Caco-2 (cell line): Measurements from ENCODE around the gene TSC22D2. TPM values are rescaled to one million over a fixed set of nuclear protein-coding genes. Genes with fewer than 3 reads are reported as not detected.

Experiments used
- BruUV-seq: library from RNA; stranded (reverse); fragments of 400-500 nt; replicated peaks from 2 replicates; lab custom pipeline; 2021; lab: Mats Ljungman, UMichigan
- CTCF ChIA-PET: fragments of 300-600 bp; sonication (Branson Sonifier 250); formaldehyde crosslinking; loops from one replicate; lab custom pipeline; 2022; ENCODE audit warnings: antibody characterized with exemption; lab: Charles Lee
- POLR2A ChIA-PET: fragments of 300-600 bp; sonication (Branson Sonifier 250); formaldehyde crosslinking; loops from one replicate; lab custom pipeline; 2022; ENCODE audit warnings: antibody characterized with exemption; lab: Charles Lee
- DNase-seq, 2 experiments: peaks; one replicate each; pipeline versions ENCODE4 v3.0.0 to v3.0.0-alpha.2; 2020 to 2022
- H3K27me3 ChIP-seq: replicated peaks from 2 replicates; pipeline ENCODE4 v1.6.0; 2011; ENCODE audit warnings: low read length; ENCODE audit not compliant: control insufficient read depth, insufficient read depth
- H3K36me3 ChIP-seq: 2 replicates; pipeline ENCODE4 v1.5.1; 2011; ENCODE audit warnings: low read length; ENCODE audit not compliant: control insufficient read depth, insufficient read depth
- H3K4me1 ChIP-seq: fragments of 250-450 bp; sonication (Bioruptor Pico); 2 replicates; pipeline ENCODE4 v1.5.1; 2020; ENCODE audit warnings: mild to moderate bottlenecking
- H3K4me3 ChIP-seq: 2 replicates; pipeline ENCODE4 v1.5.1; 2011; ENCODE audit warnings: low read depth, mild to moderate bottlenecking, control low read depth, low read length
- H3K9me3 ChIP-seq: fragments of 250-450 bp; sonication (Bioruptor Pico); 2 replicates; pipeline ENCODE4 v1.5.1; 2020; ENCODE audit warnings: mild to moderate bottlenecking, moderate library complexity
- H3K27ac Mint-ChIP-seq: one replicate; pipeline ENCODE4 v1.8.0; 2022; ENCODE audit warnings: mixed read lengths; ENCODE audit not compliant: unreplicated experiment
- H3K27me3 Mint-ChIP-seq: one replicate; pipeline ENCODE4 v1.8.0; 2022; ENCODE audit warnings: mixed read lengths; ENCODE audit not compliant: insufficient read depth, unreplicated experiment
- H3K36me3 Mint-ChIP-seq: one replicate; pipeline ENCODE4 v1.8.0; 2022; ENCODE audit warnings: mild to moderate bottlenecking, mixed read lengths; ENCODE audit not compliant: insufficient read depth, unreplicated experiment
- H3K4me1 Mint-ChIP-seq: one replicate; pipeline ENCODE4 v1.8.0; 2022; ENCODE audit warnings: low read depth, mixed read lengths; ENCODE audit not compliant: unreplicated experiment
- H3K4me3 Mint-ChIP-seq: one replicate; pipeline ENCODE4 v1.8.0; 2022; ENCODE audit warnings: mild to moderate bottlenecking, moderate library complexity, mixed read lengths; ENCODE audit not compliant: unreplicated experiment
- H3K9me3 Mint-ChIP-seq: one replicate; pipeline ENCODE4 v1.8.0; 2022; ENCODE audit warnings: mixed read lengths; ENCODE audit not compliant: unreplicated experiment
- intact Hi-C: fragments of 100-400 bp; cut with micrococcal nuclease; formaldehyde crosslinking; loops from one replicate; pipeline ENCODE4 v1.10.0; 2022; ENCODE audit not compliant: unreplicated experiment
- total RNA-seq: library from RNA; stranded (reverse); gene quantifications from 2 replicates; pipeline ENCODE4 v1.2.3, GENCODE V29; 2022
- TF ChIP-seq, protein P1 (sequence below), 2 experiments: fragments of 200-600 bp in 1 of 2; IDR thresholded peaks; 1 replicate in 1 of 2; 2 replicates in 1 of 2; pipeline versions ENCODE4 v1.5.1 to v1.8.0; 2011 to 2022; ENCODE audit warnings: antibody characterized with exemption in 1 of 2, control low read depth in 1 of 2, inconsistent platforms in 1 of 2, low read depth in 1 of 2, low read length in 1 of 2, mild to moderate bottlenecking in 1 of 2, moderate library complexity in 1 of 2; ENCODE audit not compliant: insufficient read depth in 1 of 2, severe bottlenecking in 1 of 2, unreplicated experiment in 1 of 2

TSC22D2 gene
- total RNA-seq, 1 experiment from 2014 or later = 30.8 TPM

DNA sequence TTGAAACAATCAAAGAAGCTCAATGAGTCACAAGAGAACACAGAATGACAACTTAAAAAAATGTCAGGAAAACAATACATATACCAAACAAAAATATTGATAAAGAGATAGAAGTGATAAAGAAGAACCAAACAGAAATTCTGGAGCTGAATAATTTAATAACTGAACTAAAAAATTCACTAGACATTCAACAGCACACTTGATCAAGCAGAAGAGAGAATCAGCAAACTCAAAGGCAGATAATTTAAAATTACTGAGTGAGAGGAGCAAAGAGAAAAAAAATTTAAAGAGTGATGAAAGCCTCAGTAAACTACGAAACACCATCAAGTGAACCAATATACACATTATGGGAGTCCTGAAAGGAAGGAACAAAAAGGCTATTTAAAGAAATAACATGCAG is 76.3 kb downstream of the TSC22D2 start:
- DNase-seq = no peak
- H3K4me3 ChIP-seq = no peak overlapping the region
- H3K36me3 Mint-ChIP-seq = no peaks in the 10 kb centered on the region
- no peaks in the 10 kb centered on the region for H3K4me1 Mint-ChIP-seq
- BruUV-seq = no TSS peak
- CTCF ChIA-PET = no interaction called here
- H3K9me3 Mint-ChIP-seq = peaks cover 31% of the 10 kb centered on the region
- POLR2A ChIA-PET = no interaction called here
- intact Hi-C loops = no loop called here
- H3K4me1 ChIP-seq = no peaks in the 10 kb centered on the region
- no peak overlapping the region for H3K4me3 Mint-ChIP-seq
- H3K36me3 ChIP-seq = no peaks in the 10 kb centered on the region
- H3K27me3 ChIP-seq = no peaks in the 10 kb centered on the region
- no peaks in the 10 kb centered on the region for H3K27me3 Mint-ChIP-seq
- H3K9me3 ChIP-seq = peaks cover 13% of the 10 kb centered on the region
- TF ChIP-seq, protein P1, sequence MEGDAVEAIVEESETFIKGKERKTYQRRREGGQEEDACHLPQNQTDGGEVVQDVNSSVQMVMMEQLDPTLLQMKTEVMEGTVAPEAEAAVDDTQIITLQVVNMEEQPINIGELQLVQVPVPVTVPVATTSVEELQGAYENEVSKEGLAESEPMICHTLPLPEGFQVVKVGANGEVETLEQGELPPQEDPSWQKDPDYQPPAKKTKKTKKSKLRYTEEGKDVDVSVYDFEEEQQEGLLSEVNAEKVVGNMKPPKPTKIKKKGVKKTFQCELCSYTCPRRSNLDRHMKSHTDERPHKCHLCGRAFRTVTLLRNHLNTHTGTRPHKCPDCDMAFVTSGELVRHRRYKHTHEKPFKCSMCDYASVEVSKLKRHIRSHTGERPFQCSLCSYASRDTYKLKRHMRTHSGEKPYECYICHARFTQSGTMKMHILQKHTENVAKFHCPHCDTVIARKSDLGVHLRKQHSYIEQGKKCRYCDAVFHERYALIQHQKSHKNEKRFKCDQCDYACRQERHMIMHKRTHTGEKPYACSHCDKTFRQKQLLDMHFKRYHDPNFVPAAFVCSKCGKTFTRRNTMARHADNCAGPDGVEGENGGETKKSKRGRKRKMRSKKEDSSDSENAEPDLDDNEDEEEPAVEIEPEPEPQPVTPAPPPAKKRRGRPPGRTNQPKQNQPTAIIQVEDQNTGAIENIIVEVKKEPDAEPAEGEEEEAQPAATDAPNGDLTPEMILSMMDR (IDR thresholded peaks at IDR 0.05; ENCODE audit: insufficient read depth in 1 of 2, low read depth in 1 of 2, low read length in 1 of 2, severe bottlenecking in 1 of 2, unreplicated experiment in 1 of 2) = no peak
- H3K27ac Mint-ChIP-seq = no peak overlapping the region

DNA sequence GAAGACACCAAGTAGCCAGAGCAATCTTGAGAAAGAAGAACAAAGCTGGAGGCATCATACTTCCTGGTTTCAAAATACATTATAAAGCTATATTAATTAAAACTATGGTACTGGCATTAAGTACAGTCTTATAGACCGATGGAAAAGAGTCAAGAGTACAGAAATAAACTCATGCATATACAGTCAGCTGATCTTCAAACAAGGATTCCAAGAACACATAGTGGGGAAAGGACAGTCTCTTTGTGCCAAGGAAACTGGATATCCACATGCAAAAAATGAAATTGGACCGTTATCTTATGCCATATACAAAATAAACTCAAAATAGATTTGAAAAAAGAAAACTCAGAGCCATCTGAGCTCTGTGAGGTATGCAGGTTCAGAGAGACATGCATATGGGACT is 80.8 kb downstream of the TSC22D2 start:
- ChIA-PET POLR2A (no interaction called here), CTCF (interaction anchor here (1.1 kb wide), 1 partner anchor 203 kb away, joined by 3 read pairs; no protein-coding TSS in a partner anchor)
- Mint-ChIP-seq H3K9me3 (peaks cover 28% of the 10 kb centered on the region), H3K27ac (no peak overlapping the region), H3K36me3 (no peaks in the 10 kb centered on the region), H3K4me1 (no peaks in the 10 kb centered on the region), H3K4me3 (no peak overlapping the region), H3K27me3 (no peaks in the 10 kb centered on the region)
- H3K4me1 ChIP-seq = peaks cover 8% of the 10 kb centered on the region; the same call in 1 of the 2 replicates
- no peak for DNase-seq
- peaks cover 13% of the 10 kb centered on the region for H3K9me3 ChIP-seq
- no peaks in the 10 kb centered on the region for H3K36me3 ChIP-seq
- BruUV-seq = no TSS peak
- intact Hi-C loops = no loop called here
- TF ChIP-seq, protein P1 (IDR thresholded peaks at IDR 0.05; ENCODE audit: insufficient read depth in 1 of 2, low read depth in 1 of 2, low read length in 1 of 2, severe bottlenecking in 1 of 2, unreplicated experiment in 1 of 2) = no peak
- H3K27me3 ChIP-seq = no peaks in the 10 kb centered on the region
- H3K4me3 ChIP-seq = no peak overlapping the region

DNA sequence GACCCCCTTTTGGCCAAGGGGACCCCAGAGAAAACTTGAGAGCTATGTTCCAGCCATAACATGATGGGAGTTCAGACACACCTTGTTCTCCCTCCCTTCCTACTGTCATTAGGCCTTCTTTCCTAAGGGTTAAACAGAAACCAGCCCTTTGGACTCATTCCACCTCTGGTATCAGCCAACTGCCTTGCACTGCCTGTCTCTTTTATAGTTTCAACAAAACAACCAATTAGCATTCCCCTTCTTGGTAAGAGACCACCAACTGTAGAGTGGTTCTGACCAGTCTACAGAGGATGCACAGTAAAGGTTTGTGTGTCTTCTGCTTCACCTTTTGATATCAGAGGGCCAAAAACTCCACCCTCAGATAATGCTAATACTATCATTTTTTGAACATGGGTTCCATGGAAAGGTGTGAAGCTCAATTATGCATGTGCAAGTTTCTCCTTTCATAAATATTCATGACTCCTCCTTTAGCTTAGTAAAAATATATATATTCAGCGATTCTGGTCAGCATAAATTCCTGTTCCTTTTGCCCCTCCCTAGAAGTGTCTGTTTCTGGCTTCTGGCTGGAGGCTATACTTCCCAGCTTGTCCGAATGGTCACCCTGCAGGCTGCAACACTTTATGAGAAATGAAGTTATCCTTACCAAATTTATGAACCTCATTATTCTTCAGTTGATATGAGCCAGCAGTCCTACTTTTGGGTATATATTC is 82.3 kb downstream of the TSC22D2 start:
- no TSS peak for BruUV-seq
- TF ChIP-seq, protein P1 (IDR thresholded peaks at IDR 0.05; ENCODE audit: insufficient read depth in 1 of 2, low read depth in 1 of 2, low read length in 1 of 2, severe bottlenecking in 1 of 2, unreplicated experiment in 1 of 2) = no peak
- Histone ChIP-seq H3K27me3 (no peaks in the 10 kb centered on the region), H3K4me3 (no peak overlapping the region), H3K36me3 (no peaks in the 10 kb centered on the region), H3K4me1 (peaks cover 8% of the 10 kb centered on the region; the same call in 1 of the 2 replicates), H3K9me3 (peaks cover 13% of the 10 kb centered on the region)
- intact Hi-C loops = loop anchor here (10.0 kb wide), 1 partner anchor 526 kb away; no protein-coding TSS in a partner anchor
- Mint-ChIP-seq H3K9me3 (peaks cover 18% of the 10 kb centered on the region), H3K4me1 (no peaks in the 10 kb centered on the region), H3K27ac (no peak overlapping the region), H3K27me3 (no peaks in the 10 kb centered on the region), H3K36me3 (no peaks in the 10 kb centered on the region), H3K4me3 (no peak overlapping the region)
- peak in 1 of 2 experiments; percentile 38 for DNase-seq
- ChIA-PET CTCF (interaction anchor here (1.1 kb wide), 1 partner anchor 204 kb away, joined by 3 read pairs; no protein-coding TSS in a partner anchor), POLR2A (interaction anchor here (0.7 kb wide), 1 partner anchor 82 kb away, joined by 3 read pairs; no protein-coding TSS in a partner anchor)
